HepG2 (cell line): Measurements from ENCODE around the gene CYB5A. TPM values are rescaled to one million over a fixed set of nuclear protein-coding genes. Genes with fewer than 3 reads are reported as not detected.
A peak's percentile ranks its signal among the peaks of the same experiment; 100 is the strongest.

Source experiments
- CREB3 ChIP-seq: sonication (generic); formaldehyde crosslinking; IDR thresholded peaks from 2 replicates; pipeline ENCODE4 v1.5.0; 2020; ENCODE audit warnings: missing genetic modification reagents
- ETV5 ChIP-seq: IDR thresholded peaks from 2 replicates; pipeline ENCODE4 v1.6.1; 2018; ENCODE audit warnings: missing biosample characterization, missing genetic modification reagents, inconsistent platforms, borderline replicate concordance
- FOXA3 ChIP-seq: IDR thresholded peaks from 2 replicates; pipeline ENCODE4 v1.6.1; 2016; ENCODE audit warnings: missing genetic modification reagents, missing compliant biosample characterization
- MEIS2 ChIP-seq: sonication (generic); formaldehyde crosslinking; IDR thresholded peaks from 2 replicates; pipeline ENCODE4 v1.9.0; 2021; ENCODE audit warnings: mild to moderate bottlenecking, missing genetic modification reagents
- MTERF4 ChIP-seq: sonication (generic); formaldehyde crosslinking; IDR thresholded peaks from 2 replicates; pipeline ENCODE4 v1.8.0; 2023; ENCODE audit warnings: mild to moderate bottlenecking, missing genetic modification reagents
- NR2F2 ChIP-seq: IDR thresholded peaks from 2 replicates; pipeline ENCODE4 v1.6.1; 2012; ENCODE audit warnings: low read depth, inconsistent platforms, borderline replicate concordance
- SIN3A ChIP-seq: IDR thresholded peaks from 2 replicates; pipeline ENCODE4 v1.6.1; 2011; ENCODE audit warnings: low read depth, mild to moderate bottlenecking, control low read depth, low read length, borderline replicate concordance
- SIN3B ChIP-seq: fragments of 150-350 bp; IDR thresholded peaks from 2 replicates; pipeline ENCODE4 v1.6.1; 2014; ENCODE audit warnings: low read length
- SOX6 ChIP-seq, 2 experiments: fragments of 450-650 bp in 1 of 2; sonication (generic) in 1 of 2; formaldehyde crosslinking in 1 of 2; IDR thresholded peaks; 2 replicates each; pipeline versions ENCODE4 v1.4.0 to v1.6.1; 2017 to 2020; ENCODE audit warnings: antibody characterized with exemption in 1 of 2, mild to moderate bottlenecking in 1 of 2, missing genetic modification reagents in 1 of 2
- TFAP4 ChIP-seq: sonication (generic); IDR thresholded peaks from 2 replicates; pipeline ENCODE4 v1.6.1; 2016; ENCODE audit warnings: low read depth, borderline replicate concordance
- ZBED4 ChIP-seq: sonication (generic); formaldehyde crosslinking; IDR thresholded peaks from 2 replicates; pipeline ENCODE4 v1.4.0; 2020; ENCODE audit warnings: missing genetic modification reagents, borderline replicate concordance
- ZBTB38 ChIP-seq: sonication (generic); formaldehyde crosslinking; IDR thresholded peaks from 2 replicates; pipeline ENCODE4 v1.5.1; 2020; ENCODE audit warnings: mild to moderate bottlenecking, missing genetic modification reagents
- ZMYM3 ChIP-seq: sonication (generic); formaldehyde crosslinking; IDR thresholded peaks from 2 replicates; pipeline ENCODE4 v1.5.1; 2020; ENCODE audit warnings: mild to moderate bottlenecking, missing genetic modification reagents
- ZNF333 ChIP-seq: sonication (generic); formaldehyde crosslinking; IDR thresholded peaks from 2 replicates; pipeline ENCODE4 v1.4.0; 2020; ENCODE audit warnings: mild to moderate bottlenecking, missing genetic modification reagents, borderline replicate concordance
- ZNF513 ChIP-seq: sonication (generic); formaldehyde crosslinking; conservative IDR thresholded peaks from 2 replicates; pipeline ENCODE4 v1.5.0; 2020; ENCODE audit warnings: missing genetic modification reagents
- ZNF710 ChIP-seq: sonication (generic); formaldehyde crosslinking; IDR thresholded peaks from 2 replicates; pipeline ENCODE4 v1.5.0; 2020; ENCODE audit warnings: mild to moderate bottlenecking, missing genetic modification reagents, borderline replicate concordance
- ZNF761 ChIP-seq: sonication (generic); formaldehyde crosslinking; conservative IDR thresholded peaks from 2 replicates; pipeline ENCODE4 v1.4.0; 2020; ENCODE audit warnings: mild to moderate bottlenecking, missing genetic modification reagents
- ZSCAN31 ChIP-seq: sonication (generic); formaldehyde crosslinking; IDR thresholded peaks from 2 replicates; pipeline ENCODE4 v1.5.0; 2020; ENCODE audit warnings: low read depth, mild to moderate bottlenecking, missing genetic modification reagents
- polyA plus RNA-seq, 8 experiments: library from polyadenylated mRNA; depleted of rRNA in 3 of 8; stranded (reverse) in 7 of 8; unstranded in 1 of 8; fragments of >200 nt; fragmentation: Illumina TruSeq in 4 of 8; extraction: Trizol in 4 of 8; gene quantifications; 2 replicates each; pipeline versions ENCODE4 v1.2.1 to v1.2.3, GENCODE V29; 2011 to 2016; ENCODE audit warnings: low read depth in 4 of 8, missing spikeins in 1 of 8, mixed read lengths in 1 of 8; ENCODE audit not compliant: insufficient read depth in 1 of 8
- total RNA-seq, 5 experiments: library from RNA; depleted of rRNA; stranded (reverse); fragments of >200 nt; fragmentation: Illumina TruSeq; extraction: Trizol; gene quantifications; 2 replicates each; pipeline ENCODE4 v1.2.3, GENCODE V29; 2016; ENCODE audit warnings: low read depth in 1 of 5

CYB5A gene
- total and polyA plus RNA-seq, 2 of the 13 experiments (the other 11 are each of a cell fraction or from before 2014, with no cell fraction given): 215 to 356 TPM

GRCh38 chr18:74290794-74291471 lies 830 bp downstream of the CYB5A start (continued):
- TF ChIP-seq ZMYM3 (no peak; the same call in 1 of the 2 replicates), ZBTB38 (CRISPR knock-in tag) (peak; percentile 78), ETV5 (CRISPR knock-in tag) (0 out of 2 replicates have a peak, but pooled peaks have one; percentile 33), FOXA3 (CRISPR knock-in tag) (0 out of 2 replicates have a peak, but pooled peaks have one; percentile 9), ZSCAN31 (peak; percentile 35; the same call in 1 of the 2 replicates), ZNF513 (CRISPR knock-in tag) (no peak), SOX6 (IDR thresholded peaks at IDR 0.05) (no peak), SOX6 (CRISPR knock-in tag; IDR thresholded peaks at IDR 0.05) (peak; percentile 42), TFAP4 (0 out of 2 replicates have a peak, but pooled peaks have one; percentile 10), ZNF710 (CRISPR knock-in tag) (peak; percentile 53; the same call in 1 of the 2 replicates), CREB3 (no peak), SIN3A (no peak; the same call in 1 of the 2 replicates), SIN3B (no peak), NR2F2 (no peak), MEIS2 (CRISPR knock-in tag) (peak; percentile 41; the same call in 1 of the 2 replicates), ZNF761 (CRISPR knock-in tag) (peak; percentile 27; the same call in 1 of the 2 replicates), MTERF4 (CRISPR knock-in tag) (no peak; the same call in 1 of the 2 replicates), ZNF333 (CRISPR knock-in tag) (0 out of 2 replicates have a peak, but pooled peaks have one; percentile 43), ZBED4 (no peak)
